Kidney tubule cell (primary cell): ENCODE results near the gene SLCO1B3.

Experiments
- DNase-seq: peaks from one replicate; pipeline ENCODE4 v3.0.0-alpha.2; 2018; ENCODE audit warnings: low spot score

SLCO1B3 gene

DNA sequence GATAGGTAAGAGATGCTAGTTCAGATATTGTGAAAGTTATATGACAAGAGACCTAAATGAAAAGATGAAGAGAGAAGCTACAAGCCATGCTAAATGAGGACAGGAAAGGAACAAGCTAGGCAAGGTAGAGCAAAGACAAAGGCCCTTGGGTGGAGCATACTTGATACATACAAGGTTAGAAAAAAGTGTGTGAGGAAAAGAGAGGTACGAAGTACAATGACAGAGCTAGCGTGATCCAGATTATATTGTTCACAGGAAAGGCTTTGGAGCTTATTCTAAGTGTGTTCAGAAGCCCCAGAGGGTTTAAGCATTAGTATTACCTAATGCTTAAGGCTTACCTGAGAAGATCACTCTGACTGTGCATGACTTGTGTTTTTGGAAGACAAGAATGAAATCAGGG, 75.0 kb downstream of the SLCO1B3 start:
- DNase-seq, result no peak

DNA sequence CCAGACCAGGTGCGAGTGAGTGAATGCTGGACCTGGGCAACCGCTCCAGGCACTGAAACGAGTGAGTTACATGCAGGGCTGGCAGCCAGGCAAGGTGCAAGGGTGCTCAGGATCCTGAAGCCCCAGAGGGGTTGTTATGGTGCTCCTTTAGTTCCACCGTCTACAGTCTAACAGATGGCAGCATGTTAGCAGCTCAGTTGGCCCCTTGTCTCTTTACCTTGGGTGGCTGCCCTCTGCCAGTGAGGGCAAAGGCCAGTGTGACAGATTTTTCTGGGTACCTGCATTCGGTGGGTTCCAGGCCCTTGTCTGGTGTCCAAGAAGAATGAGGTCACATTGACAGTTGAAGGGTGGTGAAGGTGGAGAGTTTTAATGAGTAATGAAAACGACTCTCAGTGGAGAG, 106.8 kb downstream of the SLCO1B3 start:
- no peak for DNase-seq

DNA sequence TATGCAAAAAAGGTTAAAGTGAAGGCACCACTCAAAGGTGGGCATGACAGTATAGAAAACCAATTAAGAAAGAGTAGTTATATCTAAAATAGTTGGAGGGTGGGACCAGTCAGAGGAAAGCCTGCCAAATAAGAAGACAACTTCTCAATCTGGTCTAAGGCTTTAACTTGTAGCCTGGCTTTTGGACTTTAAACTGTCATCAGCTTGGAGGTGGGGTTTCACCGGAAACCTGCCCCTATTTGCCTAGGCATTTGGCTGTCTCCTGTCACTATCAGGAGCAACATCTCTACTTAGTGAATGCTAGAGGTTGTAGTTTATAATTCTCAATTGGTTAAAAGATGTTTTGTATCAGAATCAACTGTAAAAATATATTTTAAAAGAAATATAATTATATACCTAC, 107.3 kb downstream of the SLCO1B3 start:
- DNase-seq, result no peak

DNA sequence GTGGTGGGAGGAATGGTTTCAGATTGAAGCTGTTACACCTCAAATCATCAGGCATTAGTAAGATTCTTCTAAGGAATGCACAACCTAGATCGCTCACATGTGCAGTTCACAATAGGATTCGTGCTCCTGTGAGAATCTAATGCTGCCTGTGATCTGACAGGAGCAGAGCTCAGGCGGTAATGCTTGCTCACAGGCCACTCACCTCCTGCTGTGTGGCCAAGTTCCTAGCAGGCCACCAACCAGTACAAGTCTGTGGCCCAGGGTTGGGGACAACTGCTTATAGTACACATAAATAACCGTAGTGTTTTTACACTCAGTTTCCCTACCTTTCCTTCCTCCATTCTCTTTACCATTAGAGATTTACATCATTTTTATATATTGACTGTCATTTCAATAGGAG, 121.4 kb downstream of the SLCO1B3 start:
- no peak for DNase-seq

DNA sequence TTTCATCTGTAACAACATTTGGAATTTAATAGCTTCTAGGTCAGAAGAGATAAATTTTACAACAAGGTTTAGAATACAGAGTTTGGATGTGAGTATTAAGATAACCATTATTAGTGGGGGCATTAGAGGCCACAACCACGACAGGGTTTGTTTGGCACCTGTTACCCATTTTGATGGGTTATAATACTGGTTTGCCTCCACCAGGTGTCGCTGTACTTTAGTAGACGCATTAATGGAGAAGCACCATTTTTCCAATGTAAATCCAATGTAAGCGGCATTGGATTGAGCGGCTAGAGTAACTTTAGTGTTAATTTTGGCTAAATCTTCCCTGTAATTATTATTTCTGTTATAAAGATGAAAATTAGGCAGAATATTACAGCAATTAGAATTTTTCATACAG, 136.2 kb downstream of the SLCO1B3 start:
- peak; percentile 10 for DNase-seq

DNA sequence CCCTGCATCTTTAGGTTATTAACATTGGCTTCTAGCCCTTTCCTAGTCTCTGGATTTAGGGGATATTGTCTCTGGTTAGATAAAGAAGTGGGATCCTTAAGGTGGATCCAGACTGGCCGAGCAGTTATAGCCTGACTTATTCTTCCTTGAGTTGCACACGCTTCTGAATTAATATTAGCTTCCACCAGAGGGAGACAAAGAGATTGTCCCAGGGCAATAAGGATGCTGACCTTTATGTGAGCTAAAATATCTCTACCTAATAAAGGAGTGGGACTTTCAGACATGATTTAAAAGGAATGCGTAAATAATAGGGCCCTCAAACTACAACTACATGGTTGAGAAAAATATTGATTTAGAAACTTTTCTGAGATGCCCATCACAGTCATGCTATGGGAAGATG, 139.7 kb downstream of the SLCO1B3 start:
- peak; percentile 13 for DNase-seq

DNA sequence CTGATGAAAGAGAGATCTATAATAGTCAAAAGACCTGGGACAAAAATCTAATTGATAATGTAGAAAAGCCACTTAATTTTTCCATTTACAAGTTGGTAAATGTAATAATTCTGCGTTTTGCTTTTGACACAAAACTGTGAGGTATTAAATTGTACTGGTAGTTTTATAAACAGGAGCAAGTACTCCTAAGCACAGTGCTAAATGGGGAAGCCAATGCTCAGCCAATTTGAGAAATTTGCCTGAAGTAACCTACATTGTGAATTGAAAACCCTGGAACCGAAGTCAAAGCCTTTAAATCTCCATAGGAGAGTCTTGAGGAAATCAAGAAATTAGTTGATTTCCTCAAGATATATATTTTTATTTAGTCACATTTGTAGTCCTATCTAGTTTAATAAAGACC, 152.8 kb downstream of the SLCO1B3 start:
- no peak for DNase-seq

DNA sequence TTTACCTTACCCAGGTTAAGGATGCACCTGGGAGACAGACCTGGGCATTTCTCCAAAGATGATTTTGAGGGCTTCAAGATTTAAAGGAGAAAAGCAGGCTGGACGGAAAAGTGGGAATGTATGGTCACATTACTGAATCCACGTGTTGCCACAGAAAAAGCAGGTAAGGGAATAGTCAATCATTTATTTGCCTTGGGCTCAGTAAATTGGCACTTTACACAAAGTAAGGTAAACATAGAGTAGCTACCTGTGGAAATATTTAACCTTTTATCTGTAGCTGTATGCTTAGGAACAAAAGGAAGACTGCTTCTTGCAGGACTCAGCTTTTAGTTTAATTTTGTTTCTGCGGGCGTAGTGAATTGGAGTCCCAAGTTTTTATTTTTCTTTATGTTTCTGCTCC, 153.3 kb downstream of the SLCO1B3 start:
- no peak for DNase-seq
